Measurements from ENCODE around the gene ZNF71.
"Not testable (repeated sequence)": the region's sequence is repeated elsewhere in the genome, so short reads cannot be mapped to it uniquely, and the experiment has no call there.

ZNF71 gene

DNA sequence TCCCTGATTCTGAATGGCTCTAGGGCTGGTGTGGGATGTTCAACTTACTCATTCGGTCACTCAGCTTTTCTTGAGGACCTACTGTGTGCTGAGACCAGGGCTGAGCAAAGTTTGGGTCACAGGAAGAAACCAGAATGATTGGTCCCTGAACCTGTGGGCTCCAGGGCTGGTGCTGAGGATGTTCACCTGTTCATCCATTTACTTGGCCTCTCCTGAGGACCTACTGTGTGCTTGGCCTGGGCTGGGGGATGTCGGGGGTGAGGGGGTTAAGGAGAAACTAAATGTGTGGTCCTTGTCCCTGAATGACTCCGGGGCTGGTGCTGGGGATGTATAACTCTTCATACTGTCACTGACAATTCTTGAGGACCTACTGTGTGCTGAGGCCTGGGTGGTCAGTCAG lies 66.1 kb downstream of the ZNF71 start:
- WGBS, 2 experiments (ENCODE audit: insufficient coverage in 2 of 2): 69 to 80% methylated on average over 1 of the region's 3 CpGs
- no peak overlapping the region for H3K4me3 ChIP-seq (ENCODE audit: extremely low read depth, insufficient read depth, low read length, poor library complexity, severe bottlenecking)

DNA sequence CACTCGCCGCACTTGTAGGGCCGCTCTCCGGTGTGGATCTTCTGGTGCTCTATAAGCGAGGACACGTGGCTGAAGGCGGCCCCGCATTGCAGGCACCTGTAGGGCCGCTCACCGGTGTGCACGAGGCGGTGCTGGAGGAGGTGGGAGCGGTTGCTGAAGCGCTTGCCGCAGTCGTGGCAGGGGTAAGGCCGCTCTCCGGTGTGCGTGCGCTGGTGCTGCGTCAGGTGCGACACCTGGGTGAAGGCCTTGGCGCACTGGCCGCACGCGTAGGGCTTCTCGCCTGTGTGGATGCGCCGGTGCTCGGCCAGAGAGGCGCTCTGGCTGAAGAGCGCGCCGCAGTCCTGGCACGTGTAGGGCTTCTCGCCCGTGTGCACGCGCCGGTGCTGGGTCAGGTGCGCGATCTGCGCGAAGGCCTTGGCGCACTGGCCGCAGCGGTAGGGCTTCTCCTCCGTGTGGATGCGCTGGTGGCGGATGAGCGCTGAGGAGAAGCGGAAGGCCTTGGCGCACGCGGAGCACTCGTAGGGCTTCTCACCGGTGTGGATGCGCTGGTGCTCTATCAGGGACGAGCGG lies 68.9 kb downstream of the ZNF71 start:
- no peaks in the 10 kb centered on the region for H3K36me3 ChIP-seq (ENCODE audit: control insufficient read depth, insufficient read depth, low read length)
- H3K9me3 ChIP-seq (ENCODE audit: control insufficient read depth, low read length): peaks cover 50% of the 10 kb centered on the region
- WGBS, 2 experiments (ENCODE audit: insufficient coverage in 2 of 2): 92 to 97% methylated on average over 53 to 59 of the region's 60 CpGs
- no peak overlapping the region for H3K4me3 ChIP-seq (ENCODE audit: extremely low read depth, insufficient read depth, low read length, poor library complexity, severe bottlenecking)
- H3K4me1 ChIP-seq (ENCODE audit: control insufficient read depth, insufficient read depth, low read length, poor library complexity, severe bottlenecking): no peaks in the 10 kb centered on the region
- no peak overlapping the region for H3K27ac ChIP-seq (ENCODE audit: low read depth, low read length, severe bottlenecking)

More for the DNA sequence above, 66.1 kb downstream of the ZNF71 start:
- H3K36me3 ChIP-seq (ENCODE audit: control insufficient read depth, insufficient read depth, low read length): no peaks in the 10 kb centered on the region
- H3K27ac ChIP-seq (ENCODE audit: low read depth, low read length, severe bottlenecking): no peak overlapping the region
- no peaks in the 10 kb centered on the region for H3K4me1 ChIP-seq (ENCODE audit: control insufficient read depth, insufficient read depth, low read length, poor library complexity, severe bottlenecking)
- peaks cover 39% of the 10 kb centered on the region for H3K9me3 ChIP-seq (ENCODE audit: control insufficient read depth, low read length)

DNA sequence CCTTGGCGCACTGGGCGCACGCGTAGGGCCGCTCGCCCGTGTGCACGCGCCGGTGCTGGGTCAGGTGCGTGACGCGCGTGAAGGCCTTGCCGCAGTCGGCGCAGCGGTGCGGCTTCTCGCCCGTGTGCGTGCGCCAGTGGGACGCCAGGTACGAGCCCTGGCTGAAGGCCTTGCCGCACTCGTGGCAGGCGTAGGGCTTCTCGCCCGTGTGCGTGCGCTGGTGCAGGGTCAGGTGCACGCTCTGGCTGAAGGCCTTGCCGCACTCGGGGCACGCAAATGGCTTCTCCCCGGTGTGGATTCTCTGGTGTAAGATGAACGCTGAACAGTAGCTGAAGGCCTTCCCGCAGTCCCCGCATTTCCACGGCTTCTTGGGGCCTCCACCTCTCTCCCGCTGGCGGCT lies 69.4 kb downstream of the ZNF71 start:
- peaks cover 50% of the 10 kb centered on the region for H3K9me3 ChIP-seq (ENCODE audit: control insufficient read depth, low read length)
- H3K4me1 ChIP-seq (ENCODE audit: control insufficient read depth, insufficient read depth, low read length, poor library complexity, severe bottlenecking): no peaks in the 10 kb centered on the region
- WGBS, 2 experiments (ENCODE audit: insufficient coverage in 2 of 2): 93 to 95% methylated on average over 43 of the region's 43 CpGs
- no peak overlapping the region for H3K27ac ChIP-seq (ENCODE audit: low read depth, low read length, severe bottlenecking)
- H3K4me3 ChIP-seq (ENCODE audit: extremely low read depth, insufficient read depth, low read length, poor library complexity, severe bottlenecking): no peak overlapping the region
- no peaks in the 10 kb centered on the region for H3K36me3 ChIP-seq (ENCODE audit: control insufficient read depth, insufficient read depth, low read length)

GRCh38 chr19:56667311-56667870 lies 72.3 kb downstream of the ZNF71 start:
- peaks cover 55% of the 10 kb centered on the region for H3K9me3 ChIP-seq (ENCODE audit: control insufficient read depth, low read length)
- no peak overlapping the region for H3K4me3 ChIP-seq (ENCODE audit: extremely low read depth, insufficient read depth, low read length, poor library complexity, severe bottlenecking)
- no peaks in the 10 kb centered on the region for H3K36me3 ChIP-seq (ENCODE audit: control insufficient read depth, insufficient read depth, low read length)
- no peaks in the 10 kb centered on the region for H3K4me1 ChIP-seq (ENCODE audit: control insufficient read depth, insufficient read depth, low read length, poor library complexity, severe bottlenecking)
- H3K27ac ChIP-seq (ENCODE audit: low read depth, low read length, severe bottlenecking): no peak overlapping the region
- 28 to 63% methylated on average over 2 to 5 of the region's 6 CpGs for WGBS, 2 experiments (ENCODE audit: insufficient coverage in 2 of 2)

DNA sequence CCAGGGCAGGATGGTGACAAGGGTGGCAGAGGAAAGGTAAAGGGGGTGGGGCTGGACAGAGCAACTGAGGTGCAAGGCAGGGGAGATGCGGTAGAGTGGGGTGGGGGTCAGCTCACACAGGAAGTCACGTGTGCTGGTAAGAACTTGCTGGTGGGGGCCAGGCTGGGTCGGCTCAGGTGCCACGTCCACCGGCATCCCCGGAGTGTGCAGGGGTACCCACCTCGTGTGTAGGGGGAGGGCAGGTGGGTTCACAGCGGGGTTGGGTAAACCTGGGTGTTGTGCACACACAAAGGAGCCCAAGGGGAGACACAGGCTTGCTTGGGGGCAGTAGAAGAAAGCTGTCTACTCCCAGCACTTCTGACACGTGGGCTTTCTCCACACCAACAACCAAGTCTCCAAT lies 73.6 kb downstream of the ZNF71 start:
- H3K27ac ChIP-seq (ENCODE audit: low read depth, low read length, severe bottlenecking): no peak overlapping the region
- H3K4me3 ChIP-seq (ENCODE audit: extremely low read depth, insufficient read depth, low read length, poor library complexity, severe bottlenecking): no peak overlapping the region
- no peaks in the 10 kb centered on the region for H3K4me1 ChIP-seq (ENCODE audit: control insufficient read depth, insufficient read depth, low read length, poor library complexity, severe bottlenecking)
- H3K36me3 ChIP-seq (ENCODE audit: control insufficient read depth, insufficient read depth, low read length): no peaks in the 10 kb centered on the region
- whole genome bisulfite sequencing, 2 experiments (ENCODE audit: insufficient coverage in 2 of 2): 68 to 71% methylated on average over 7 of the region's 9 CpGs
- peaks cover 52% of the 10 kb centered on the region for H3K9me3 ChIP-seq (ENCODE audit: control insufficient read depth, low read length)

GRCh38 chr19:56670401-56670960 lies 75.4 kb downstream of the ZNF71 start:
- 78 to 83% methylated on average over 16 to 17 of the region's 17 CpGs for WGBS, 2 experiments (ENCODE audit: insufficient coverage in 2 of 2)
- H3K4me3 ChIP-seq (ENCODE audit: extremely low read depth, insufficient read depth, low read length, poor library complexity, severe bottlenecking): no peak overlapping the region

GRCh38 chr19:56670961-56671612 lies 76.0 kb downstream of the ZNF71 start:
- Histone ChIP-seq H3K27ac (ENCODE audit: low read depth, low read length, severe bottlenecking) (no peak overlapping the region), H3K4me1 (ENCODE audit: control insufficient read depth, insufficient read depth, low read length, poor library complexity, severe bottlenecking) (no peaks in the 10 kb centered on the region), H3K36me3 (ENCODE audit: control insufficient read depth, insufficient read depth, low read length) (no peaks in the 10 kb centered on the region), H3K9me3 (ENCODE audit: control insufficient read depth, low read length) (peaks cover 63% of the 10 kb centered on the region), H3K4me3 (ENCODE audit: extremely low read depth, insufficient read depth, low read length, poor library complexity, severe bottlenecking) (no peak overlapping the region)
- WGBS, 2 experiments (ENCODE audit: insufficient coverage in 2 of 2): 84 to 90% methylated on average over 25 to 35 of the region's 35 CpGs

More at GRCh38 chr19:56670401-56670960, 75.4 kb downstream of the ZNF71 start:
- H3K9me3 ChIP-seq (ENCODE audit: control insufficient read depth, low read length): peaks cover 60% of the 10 kb centered on the region
- H3K4me1 ChIP-seq (ENCODE audit: control insufficient read depth, insufficient read depth, low read length, poor library complexity, severe bottlenecking): no peaks in the 10 kb centered on the region
- no peaks in the 10 kb centered on the region for H3K36me3 ChIP-seq (ENCODE audit: control insufficient read depth, insufficient read depth, low read length)
- H3K27ac ChIP-seq (ENCODE audit: low read depth, low read length, severe bottlenecking): no peak overlapping the region

GRCh38 chr19:56671613-56671994 lies 76.5 kb downstream of the ZNF71 start, which contains the start of gene ZNF835:
ZNF835 (minus strand) TSS chr19:56671757; CDS start chr19:56665198, 6,559 bp downstream.
- H3K27ac ChIP-seq (ENCODE audit: low read depth, low read length, severe bottlenecking): no peak within 1 kb of the TSS
- peaks cover 69% of the 10 kb centered on the region for H3K9me3 ChIP-seq (ENCODE audit: control insufficient read depth, low read length)
- no peak within 1 kb of the TSS for H3K4me3 ChIP-seq (ENCODE audit: extremely low read depth, insufficient read depth, low read length, poor library complexity, severe bottlenecking)
- H3K4me1 ChIP-seq (ENCODE audit: control insufficient read depth, insufficient read depth, low read length, poor library complexity, severe bottlenecking): no peaks in the 10 kb centered on the region
- no peaks in the 10 kb centered on the region for H3K36me3 ChIP-seq (ENCODE audit: control insufficient read depth, insufficient read depth, low read length)
- WGBS, 2 experiments (ENCODE audit: insufficient coverage in 2 of 2): 84% methylated on average over 27 to 31 of the region's 32 CpGs

- peaks cover 69% of the 10 kb centered on the region for H3K9me3 ChIP-seq (ENCODE audit: control insufficient read depth, low read length)
- not testable (repeated sequence) for H3K27ac ChIP-seq (ENCODE audit: low read depth, low read length, severe bottlenecking); H3K36me3 ChIP-seq (ENCODE audit: control insufficient read depth, insufficient read depth, low read length); H3K4me1 ChIP-seq (ENCODE audit: control insufficient read depth, insufficient read depth, low read length, poor library complexity, severe bottlenecking); H3K4me3 ChIP-seq (ENCODE audit: extremely low read depth, insufficient read depth, low read length, poor library complexity, severe bottlenecking)
- 92% methylated on average over 2 of the region's 2 CpGs; no CpG with 5 or more reads in 1 of the 2 experiments for WGBS, 2 experiments (ENCODE audit: insufficient coverage in 2 of 2)
Observed at GRCh38 chr19:56672610-56673009, 77.5 kb downstream of the ZNF71 start.

Data from mesodermal cell (in vitro differentiated cells).